ENCODE data around the gene CYP2W1.
"Not testable (repeated sequence)": the region's sequence is repeated elsewhere in the genome, so short reads cannot be mapped to it uniquely, and the experiment has no call there.

- TF ChIP-seq CTCF, POLR2A (IDR thresholded peaks at IDR 0.05): not testable (repeated sequence)
Observed at GRCh38 chr7:959740-960139, 23.2 kb upstream of the CYP2W1 start.
